Hypothalamus (tissue), 51 donors: ENCODE data around the gene ATG13.

Experiments
- DNase-seq, 51 donors: peaks; one replicate each; lab custom pipeline; 2025; lab: John Stamatoyannopoulos, UW

Gene ATG13

GRCh38 chr11:46719543-46720218 lies 102.3 kb downstream of the ATG13 start:
- DNase-seq: no peak

- DNase-seq: no peak
Observed at GRCh38 chr11:46721286-46721685, 103.9 kb downstream of the ATG13 start.

GRCh38 chr11:46722566-46723358 lies 105.4 kb downstream of the ATG13 start:
- no peak for DNase-seq

GRCh38 chr11:46723359-46723680 lies 106.0 kb downstream of the ATG13 start:
- no peak for DNase-seq

- DNase-seq: no peak
Observed at GRCh38 chr11:46724088-46724487, 106.7 kb downstream of the ATG13 start.
